Pericardium fibroblast (primary cell): Measurements from ENCODE around the gene SPAG8. TPM values are rescaled to one million over a fixed set of nuclear protein-coding genes. Genes with fewer than 3 reads are reported as not detected.

Experiments
- total RNA-seq: library from RNA; depleted of rRNA; stranded (reverse); fragments of >200 nt; gene quantifications from 2 replicates; pipeline ENCODE4 v1.2.3, GENCODE V29; 2015

Gene SPAG8
- total RNA-seq, result 0.09 and 0.82 TPM in 2 replicates

GRCh38 chr9:35812025-35812602 is at the start of gene SPAG8:
SPAG8 (minus strand) TSS chr9:35812262; CDS start chr9:35812147, 115 bp downstream.

DNA sequence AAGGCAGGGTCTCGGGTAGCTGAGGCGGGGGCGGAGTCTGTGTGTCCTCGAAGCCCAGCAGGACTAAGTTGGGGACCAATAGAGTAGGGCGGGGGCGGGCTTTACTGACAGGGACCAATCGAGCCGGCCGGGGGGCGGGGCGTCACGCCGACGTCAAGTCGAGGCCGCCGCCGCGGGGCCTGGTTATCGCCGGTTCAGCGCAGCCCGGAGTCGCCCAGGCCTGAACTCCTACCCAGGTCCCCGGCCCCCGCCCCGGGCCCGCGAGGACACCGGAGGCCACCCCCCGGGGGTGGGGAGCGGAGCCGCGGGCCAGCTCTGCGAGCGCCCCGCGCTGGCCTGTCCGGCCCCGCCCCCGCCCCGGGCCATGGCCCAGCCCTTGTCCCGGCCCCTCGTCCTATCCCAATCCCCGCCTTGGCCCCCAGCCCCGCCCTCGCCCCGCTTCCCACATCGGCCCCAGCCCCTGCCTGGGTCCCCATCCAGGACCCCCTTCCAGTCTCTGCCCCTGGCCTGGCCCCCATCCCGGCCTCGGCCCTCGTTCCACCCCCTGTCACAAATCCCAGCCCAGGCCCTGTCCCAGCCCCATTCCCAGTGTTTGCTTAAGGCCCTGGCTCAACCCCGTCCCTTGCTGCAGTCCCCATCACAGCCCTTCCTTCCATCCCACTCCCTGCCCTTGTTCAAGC is 17.2 kb upstream of the SPAG8 start, which contains the start of gene TMEM8B:
Gene TMEM8B, plus strand, starts transcription at position 145 of the 680 bp plus-strand sequence. Its CDS starts 220 bp downstream, at position 365.

GRCh38 chr9:35828716-35829083 is 16.6 kb upstream of the SPAG8 start, which contains the start of gene FAM221B:
FAM221B (minus strand) TSS chr9:35828732; CDS start chr9:35826161, 2,571 bp downstream.

GRCh38 chr9:35814841-35815543 is 2.9 kb upstream of the SPAG8 start, which contains the start of gene HINT2:
HINT2 (minus strand) TSS chr9:35815042; CDS start chr9:35814979, 63 bp downstream.

DNA sequence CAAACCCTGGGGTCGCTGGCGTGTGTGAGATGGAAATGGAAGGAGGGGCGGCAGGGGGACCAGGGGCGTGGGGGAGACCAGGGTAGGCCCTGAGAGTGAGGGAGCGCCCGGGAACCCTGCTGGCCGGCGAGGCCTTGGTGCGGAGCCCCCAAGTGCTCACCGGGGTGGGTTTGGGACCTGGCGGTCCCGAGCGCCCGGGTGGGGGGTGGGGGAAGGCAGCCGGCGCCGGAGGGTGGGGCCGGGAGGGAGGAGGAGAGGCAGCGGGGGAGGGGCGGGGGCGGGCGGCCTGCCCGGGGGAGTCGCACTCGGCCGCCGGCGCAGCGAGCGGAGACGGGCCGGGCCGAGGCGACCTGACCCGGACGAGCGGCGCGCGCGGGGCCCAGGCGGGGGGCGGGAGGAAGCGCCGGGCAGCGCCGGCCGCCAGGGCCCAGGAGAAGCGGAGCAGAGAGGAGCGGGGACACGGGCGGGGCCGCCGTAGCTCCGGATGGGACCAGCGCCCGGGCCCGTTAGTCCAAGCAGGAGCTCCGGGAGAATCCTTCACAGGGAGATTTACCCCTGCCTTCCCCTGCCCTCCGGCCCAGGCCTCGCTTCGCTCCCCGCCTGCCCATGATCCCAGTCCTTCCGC is 20.7 kb downstream of the SPAG8 start, which contains the start of gene NPR2:
Gene NPR2, plus strand, starts transcription at position 295 of the 625 bp plus-strand sequence. CDS start 818 bp downstream, outside the sequence.

Other genes with a start within 250 kb of the SPAG8 start
- 20.8 and 31.1 TPM in 2 replicates for gene TESK1, start 207.0 kb downstream of the SPAG8 start, total RNA-seq
- 1.6 and 2.2 TPM in 2 replicates for gene CD72, start 193.8 kb downstream of the SPAG8 start, total RNA-seq
- gene SIT1, start 161.3 kb downstream of the SPAG8 start, total RNA-seq, result not detected in 2 replicates
- 6,385 and 12,356 TPM in 2 replicates for gene RMRP, start 154.2 kb downstream of the SPAG8 start, total RNA-seq
- 18.2 and 31.6 TPM in 2 replicates for gene CCDC107, start 154.0 kb downstream of the SPAG8 start, total RNA-seq
- 0.23 and 1.5 TPM in 2 replicates for gene ARHGEF39, start 147.1 kb downstream of the SPAG8 start, total RNA-seq
- 0.77 and 2.9 TPM in 2 replicates for gene CA9, start 138.3 kb downstream of the SPAG8 start, total RNA-seq
- 655 and 1,286 TPM in 2 replicates for gene TPM2, start 122.3 kb downstream of the SPAG8 start, total RNA-seq
- gene TLN1, start 80.1 kb downstream of the SPAG8 start, total RNA-seq, result 204 and 344 TPM in 2 replicates
- 50.4 and 62.5 TPM in 2 replicates for gene CREB3, start 79.6 kb downstream of the SPAG8 start, total RNA-seq
- gene GBA2, start 63.0 kb downstream of the SPAG8 start, total RNA-seq, result 18.2 and 22.5 TPM in 2 replicates
- 11.3 and 14.5 TPM in 2 replicates for gene RGP1, start 63.0 kb downstream of the SPAG8 start, total RNA-seq
- not detected in 2 replicates for gene MSMP, start 58.0 kb downstream of the SPAG8 start, total RNA-seq
- gene NPR2, start 20.7 kb downstream of the SPAG8 start, total RNA-seq, result 13.5 and 17.3 TPM in 2 replicates
- 14.8 and 17.4 TPM in 2 replicates for gene HINT2, start 2.8 kb upstream of the SPAG8 start, total RNA-seq
- not detected in 2 replicates for gene FAM221B, start 16.5 kb upstream of the SPAG8 start, total RNA-seq
- 5.8 and 6.0 TPM in 2 replicates for gene TMEM8B, start 17.0 kb upstream of the SPAG8 start, total RNA-seq
- gene OR13J1, start 58.1 kb upstream of the SPAG8 start, total RNA-seq, result not detected in 2 replicates
- gene HRCT1, start 93.9 kb upstream of the SPAG8 start, total RNA-seq, result 1.4 and 3.3 TPM in 2 replicates
- gene SPAAR, start 97.2 kb upstream of the SPAG8 start, total RNA-seq, result 1.3 TPM in 1 of 2 replicates, not detected in the other
- not detected in 2 replicates for gene OR2S2, start 145.9 kb upstream of the SPAG8 start, total RNA-seq
- 34.8 and 44.2 TPM in 2 replicates for gene RECK, start 224.7 kb upstream of the SPAG8 start, total RNA-seq